Measurements from ENCODE around the gene LAMTOR3. TPM values are rescaled to one million over a fixed set of nuclear protein-coding genes. Genes with fewer than 3 reads are reported as not detected.

LAMTOR3 gene
- total RNA-seq, 1 experiment from 2014 or later, result 33.6 TPM

DNA sequence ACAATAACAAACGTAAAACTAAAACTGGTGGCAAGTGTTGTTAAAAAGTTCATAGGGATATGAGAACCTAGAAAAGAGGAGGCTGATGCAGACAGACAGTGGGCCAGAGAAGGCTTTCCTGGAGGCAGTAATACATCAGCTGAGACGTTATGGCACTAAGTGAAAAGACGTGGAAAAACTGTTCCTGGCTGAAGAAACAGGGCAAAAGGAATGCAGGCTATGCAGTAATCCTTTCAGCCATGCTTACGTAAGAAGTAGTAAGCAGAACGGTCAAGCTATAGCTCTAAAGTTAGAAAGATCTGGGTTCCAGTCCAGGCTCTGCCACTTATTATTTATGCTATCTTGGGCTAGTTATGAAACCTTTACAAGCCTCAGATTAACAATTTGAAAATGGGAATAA is 6.4 kb downstream of the LAMTOR3 start:
- Mint-ChIP-seq H3K36me3 (ENCODE audit: insufficient read depth, unreplicated experiment) (no peaks in the 10 kb centered on the region), H3K27me3 (ENCODE audit: insufficient read depth, unreplicated experiment) (no peaks in the 10 kb centered on the region), H3K4me3 (ENCODE audit: unreplicated experiment) (no peak overlapping the region), H3K4me1 (ENCODE audit: low read depth, unreplicated experiment) (no peaks in the 10 kb centered on the region), H3K27ac (ENCODE audit: unreplicated experiment) (no peak overlapping the region), H3K9me3 (ENCODE audit: unreplicated experiment) (no peaks in the 10 kb centered on the region)
- no peaks in the 10 kb centered on the region for H3K36me3 ChIP-seq (ENCODE audit: control insufficient read depth, insufficient read depth, low read length)
- no peaks in the 10 kb centered on the region for H3K9me3 ChIP-seq
- no TSS peak for BruUV-seq (replicated peaks)
- intact Hi-C loops (cut with micrococcal nuclease; ENCODE audit: unreplicated experiment), result loop anchor here (10.0 kb wide), 1 partner anchor 163 kb away; no protein-coding TSS in a partner anchor
- no peaks in the 10 kb centered on the region for H3K4me1 ChIP-seq
- POLR2A ChIA-PET, result no interaction called here
- TF ChIP-seq, protein P1, sequence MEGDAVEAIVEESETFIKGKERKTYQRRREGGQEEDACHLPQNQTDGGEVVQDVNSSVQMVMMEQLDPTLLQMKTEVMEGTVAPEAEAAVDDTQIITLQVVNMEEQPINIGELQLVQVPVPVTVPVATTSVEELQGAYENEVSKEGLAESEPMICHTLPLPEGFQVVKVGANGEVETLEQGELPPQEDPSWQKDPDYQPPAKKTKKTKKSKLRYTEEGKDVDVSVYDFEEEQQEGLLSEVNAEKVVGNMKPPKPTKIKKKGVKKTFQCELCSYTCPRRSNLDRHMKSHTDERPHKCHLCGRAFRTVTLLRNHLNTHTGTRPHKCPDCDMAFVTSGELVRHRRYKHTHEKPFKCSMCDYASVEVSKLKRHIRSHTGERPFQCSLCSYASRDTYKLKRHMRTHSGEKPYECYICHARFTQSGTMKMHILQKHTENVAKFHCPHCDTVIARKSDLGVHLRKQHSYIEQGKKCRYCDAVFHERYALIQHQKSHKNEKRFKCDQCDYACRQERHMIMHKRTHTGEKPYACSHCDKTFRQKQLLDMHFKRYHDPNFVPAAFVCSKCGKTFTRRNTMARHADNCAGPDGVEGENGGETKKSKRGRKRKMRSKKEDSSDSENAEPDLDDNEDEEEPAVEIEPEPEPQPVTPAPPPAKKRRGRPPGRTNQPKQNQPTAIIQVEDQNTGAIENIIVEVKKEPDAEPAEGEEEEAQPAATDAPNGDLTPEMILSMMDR (IDR thresholded peaks at IDR 0.05; ENCODE audit: insufficient read depth in 1 of 2, low read depth in 1 of 2, low read length in 1 of 2, severe bottlenecking in 1 of 2, unreplicated experiment in 1 of 2), result no peak
- DNase-seq, result no peak
- no peaks in the 10 kb centered on the region for H3K27me3 ChIP-seq (replicated peaks; ENCODE audit: control insufficient read depth, insufficient read depth, low read length)
- CTCF ChIA-PET, result interaction anchor here (0.9 kb wide), 1 partner anchor 76 kb away, joined by 3 read pairs; no protein-coding TSS in a partner anchor
- no peak overlapping the region for H3K4me3 ChIP-seq (ENCODE audit: low read depth, low read length)

DNA sequence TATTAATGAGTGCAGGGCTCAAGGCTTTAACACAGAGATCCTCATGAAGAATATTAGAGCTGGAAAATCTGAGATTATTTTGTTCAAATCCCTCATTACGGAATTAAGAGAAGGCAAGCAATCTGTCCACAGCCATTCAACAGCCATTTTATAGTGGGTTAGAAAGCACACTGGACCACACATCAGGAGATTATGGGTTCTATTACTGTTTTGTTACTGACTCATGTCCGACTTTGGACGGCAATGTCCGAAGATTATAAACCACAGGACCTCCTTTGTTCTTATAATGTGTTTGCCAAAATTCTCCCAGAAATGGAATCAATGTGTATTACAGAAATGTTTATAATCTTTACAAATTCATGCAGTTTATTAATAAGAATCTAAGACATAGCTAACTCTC is 8.1 kb downstream of the LAMTOR3 start:
- Histone ChIP-seq H3K27me3 (replicated peaks; ENCODE audit: control insufficient read depth, insufficient read depth, low read length) (no peaks in the 10 kb centered on the region), H3K4me3 (ENCODE audit: low read depth, low read length) (no peak overlapping the region), H3K9me3 (no peaks in the 10 kb centered on the region), H3K36me3 (ENCODE audit: control insufficient read depth, insufficient read depth, low read length) (no peaks in the 10 kb centered on the region), H3K4me1 (no peaks in the 10 kb centered on the region)
- POLR2A ChIA-PET, result no interaction called here
- CTCF ChIA-PET, result interaction anchor here (1.8 kb wide), 1 partner anchor 75 kb away, joined by 11 read pairs; no protein-coding TSS in a partner anchor
- BruUV-seq (replicated peaks), result no TSS peak
- H3K4me3 Mint-ChIP-seq (ENCODE audit: unreplicated experiment), result no peak overlapping the region
- TF ChIP-seq, protein P1 (IDR thresholded peaks at IDR 0.05; ENCODE audit: insufficient read depth in 1 of 2, low read depth in 1 of 2, low read length in 1 of 2, severe bottlenecking in 1 of 2, unreplicated experiment in 1 of 2), result no peak
- no peaks in the 10 kb centered on the region for H3K9me3 Mint-ChIP-seq (ENCODE audit: unreplicated experiment)
- intact Hi-C loops (cut with micrococcal nuclease; ENCODE audit: unreplicated experiment), result loop anchor here (10.0 kb wide), 1 partner anchor 161 kb away; no protein-coding TSS in a partner anchor
- H3K27ac Mint-ChIP-seq (ENCODE audit: unreplicated experiment), result no peak overlapping the region
- no peaks in the 10 kb centered on the region for H3K36me3 Mint-ChIP-seq (ENCODE audit: insufficient read depth, unreplicated experiment)
- DNase-seq, result no peak
- H3K4me1 Mint-ChIP-seq (ENCODE audit: low read depth, unreplicated experiment), result no peaks in the 10 kb centered on the region
- no peaks in the 10 kb centered on the region for H3K27me3 Mint-ChIP-seq (ENCODE audit: insufficient read depth, unreplicated experiment)

DNA sequence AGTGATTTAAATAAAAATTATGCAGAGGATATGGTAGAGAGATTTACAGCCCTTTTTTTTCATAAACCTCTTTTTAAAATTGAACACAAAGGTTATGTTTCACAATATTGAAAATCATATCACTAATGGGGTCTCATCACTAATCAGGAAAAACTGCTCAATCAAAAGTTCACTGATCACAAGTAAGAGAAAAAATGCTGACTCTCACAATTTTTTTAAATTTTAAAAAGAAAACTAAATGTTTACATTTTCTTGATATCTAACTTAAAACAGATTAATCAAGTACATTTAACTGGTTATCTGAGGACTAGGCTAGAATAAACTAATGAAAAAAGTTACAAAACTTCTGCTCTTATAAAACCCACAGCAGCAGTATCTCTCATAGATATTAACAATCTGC is 8.5 kb downstream of the LAMTOR3 start:
- H3K4me1 Mint-ChIP-seq (ENCODE audit: low read depth, unreplicated experiment), result no peaks in the 10 kb centered on the region
- no peaks in the 10 kb centered on the region for H3K27me3 Mint-ChIP-seq (ENCODE audit: insufficient read depth, unreplicated experiment)
- POLR2A ChIA-PET, result no interaction called here
- H3K36me3 ChIP-seq (ENCODE audit: control insufficient read depth, insufficient read depth, low read length), result no peaks in the 10 kb centered on the region
- no peaks in the 10 kb centered on the region for H3K27me3 ChIP-seq (replicated peaks; ENCODE audit: control insufficient read depth, insufficient read depth, low read length)
- TF ChIP-seq, protein P1 (IDR thresholded peaks at IDR 0.05; ENCODE audit: insufficient read depth in 1 of 2, low read depth in 1 of 2, low read length in 1 of 2, severe bottlenecking in 1 of 2, unreplicated experiment in 1 of 2), result no peak
- no peak for DNase-seq
- no peaks in the 10 kb centered on the region for H3K9me3 Mint-ChIP-seq (ENCODE audit: unreplicated experiment)
- H3K9me3 ChIP-seq, result no peaks in the 10 kb centered on the region
- no peaks in the 10 kb centered on the region for H3K36me3 Mint-ChIP-seq (ENCODE audit: insufficient read depth, unreplicated experiment)
- intact Hi-C loops (cut with micrococcal nuclease; ENCODE audit: unreplicated experiment), result loop anchor here (1.0 to 10.0 kb wide), 3 partner anchors 73 to 322 kb away; no protein-coding TSS in a partner anchor
- CTCF ChIA-PET, result interaction anchor here (1.8 kb wide), 1 partner anchor 74 kb away, joined by 11 read pairs; no protein-coding TSS in a partner anchor
- no peak overlapping the region for H3K4me3 Mint-ChIP-seq (ENCODE audit: unreplicated experiment)
- no TSS peak for BruUV-seq (replicated peaks)
- no peak overlapping the region for H3K27ac Mint-ChIP-seq (ENCODE audit: unreplicated experiment)
- H3K4me3 ChIP-seq (ENCODE audit: low read depth, low read length), result no peak overlapping the region
- H3K4me1 ChIP-seq, result no peaks in the 10 kb centered on the region
